Measurements from ENCODE around the gene KCTD17. TPM values are rescaled to one million over a fixed set of nuclear protein-coding genes. Genes with fewer than 3 reads are reported as not detected.

KCTD17 gene
- total RNA-seq, 1 experiment from 2014 or later = 32.7 TPM

- ChIA-PET CTCF (no interaction called here), POLR2A (no interaction called here)
- no peaks in the 10 kb centered on the region for H3K4me1 ChIP-seq (ENCODE audit: control insufficient read depth, insufficient read depth, low read length)
- H3K27me3 ChIP-seq (ENCODE audit: control insufficient read depth, insufficient read depth, low read length) = no peaks in the 10 kb centered on the region
- ATAC-seq = no peak
- intact Hi-C loops (cut with micrococcal nuclease; ENCODE audit: unreplicated experiment) = no loop called here
- in situ Hi-C loops (cut with HindIII; ENCODE audit: low pct_unique_long_range_greater_than_20kb, low sequenced_read_pairs) = no loop called here
- TF ChIP-seq REST (IDR thresholded peaks at IDR 0.05; ENCODE audit: insufficient read depth in 1 of 2, low read depth in 2 of 2, low read length in 1 of 2) (no peak), SIN3A (IDR thresholded peaks at IDR 0.05; ENCODE audit: borderline replicate concordance, insufficient read depth, low read depth, low read length) (no peak), POLR2AphosphoS5 (IDR thresholded peaks at IDR 0.05; ENCODE audit: low read depth, low read length) (no peak), CTCF (IDR thresholded peaks at IDR 0.05) (no peak), TCF7L2 (IDR thresholded peaks at IDR 0.05; ENCODE audit: low read depth, low read length) (no peak)
- no TSS peak for BruUV-seq (replicated peaks)
- no peak overlapping the region for H3K27ac ChIP-seq (ENCODE audit: low read length)
- DNase-seq (ENCODE audit: low read depth, low spot score) = no peak
- H3K36me3 ChIP-seq (ENCODE audit: control insufficient read depth, insufficient read depth, low read length) = no peaks in the 10 kb centered on the region
- H3K9me3 ChIP-seq (ENCODE audit: control insufficient read depth, insufficient read depth, low read depth, low read length) = no peaks in the 10 kb centered on the region
- no peak overlapping the region for H3K4me3 ChIP-seq (ENCODE audit: low read depth in 2 of 2, low read length in 2 of 2)
These were observed 51.6 kb downstream of the KCTD17 start for GRCh38 chr22:37103151-37103550.

- Histone ChIP-seq H3K4me1 (ENCODE audit: control insufficient read depth, insufficient read depth, low read length) (no peaks in the 10 kb centered on the region), H3K36me3 (ENCODE audit: control insufficient read depth, insufficient read depth, low read length) (no peaks in the 10 kb centered on the region), H3K27ac (ENCODE audit: low read length) (no peak overlapping the region), H3K9me3 (ENCODE audit: control insufficient read depth, insufficient read depth, low read depth, low read length) (no peaks in the 10 kb centered on the region), H3K4me3 (ENCODE audit: low read depth in 2 of 2, low read length in 2 of 2) (no peak overlapping the region), H3K27me3 (ENCODE audit: control insufficient read depth, insufficient read depth, low read length) (no peaks in the 10 kb centered on the region)
- ATAC-seq (no peak), DNase-seq (ENCODE audit: low read depth, low spot score) (no peak)
- POLR2A ChIA-PET = no interaction called here
- in situ Hi-C loops (cut with HindIII; ENCODE audit: low pct_unique_long_range_greater_than_20kb, low sequenced_read_pairs) = no loop called here
- intact Hi-C loops (cut with micrococcal nuclease; ENCODE audit: unreplicated experiment) = no loop called here
- BruUV-seq (replicated peaks) = no TSS peak
- no peak for TF ChIP-seq SIN3A (IDR thresholded peaks at IDR 0.05; ENCODE audit: borderline replicate concordance, insufficient read depth, low read depth, low read length)
- no peak for TF ChIP-seq REST (IDR thresholded peaks at IDR 0.05; ENCODE audit: insufficient read depth in 1 of 2, low read depth in 2 of 2, low read length in 1 of 2)
- TF ChIP-seq CTCF (IDR thresholded peaks at IDR 0.05) = no peak
- no peak for TF ChIP-seq TCF7L2 (IDR thresholded peaks at IDR 0.05; ENCODE audit: low read depth, low read length)
- CTCF ChIA-PET = no interaction called here
These were observed 52.3 kb downstream of the KCTD17 start for GRCh38 chr22:37103656-37104452.

Data from Panc1 (cell line).